K562 (cell line): ENCODE measurements around the gene GLG1. TPM values are rescaled to one million over a fixed set of nuclear protein-coding genes. Genes with fewer than 3 reads are reported as not detected.

Source experiments
- CEBPG ChIP-seq, 3 experiments: fragments of 200-800 bp in 1 of 3; sonication (Bioruptor generic) in 1 of 3; sonication (generic) in 1 of 3; formaldehyde crosslinking in 1 of 3; IDR thresholded peaks in 2 of 3; conservative IDR thresholded peaks in 1 of 3; 2 replicates each; pipeline versions ENCODE4 v1.6.1 to v1.8.0; 2016 to 2022; ENCODE audit warnings: missing compliant biosample characterization in 2 of 3, missing genetic modification characterization in 2 of 3, mild to moderate bottlenecking in 1 of 3, missing genetic modification reagents in 1 of 3
- MGA ChIP-seq: fragments of 450-650 bp; IDR thresholded peaks from 2 replicates; pipeline ENCODE4 v1.6.1; 2016; ENCODE audit warnings: mild to moderate bottlenecking, moderate library complexity
- polyA plus RNA-seq, 8 experiments: library from polyadenylated mRNA; depleted of rRNA in 4 of 8; stranded (reverse) in 5 of 8; unstranded in 3 of 8; fragments of >200 nt; fragmentation: Nextera tagmentation in 2 of 8; fragmentation: Illumina TruSeq in 1 of 8; extraction: Ambion mirVana in 2 of 8; extraction: Trizol in 1 of 8; gene quantifications; 2 replicates each; pipeline versions ENCODE4 v1.2.1 to v1.2.3, GENCODE V29; 2011 to 2014; ENCODE audit warnings: inconsistent platforms in 1 of 8, missing spikeins in 1 of 8
- total RNA-seq, 7 experiments: library from RNA; depleted of rRNA in 6 of 7; stranded (reverse); fragments of >200 nt in 6 of 7; fragmentation: Illumina TruSeq in 2 of 7; extraction: Trizol in 2 of 7; gene quantifications; 2 replicates each; pipeline versions ENCODE4 v1.2.1 to v1.2.3, GENCODE V29; 2011 to 2021; ENCODE audit warnings: low replicate concordance in 1 of 7

GLG1 gene
- total and polyA plus RNA-seq, 9 of the 15 experiments (the other 6 are each of a cell fraction or from before 2014, with no cell fraction given), result 6.2 to 36.0 (median 23.6) TPM

GRCh38 chr16:74465281-74465680 is 141.6 kb downstream of the GLG1 start (continued):
- TF ChIP-seq MGA, result no peak
- no peak for TF ChIP-seq CEBPG (CRISPR knock-in tag; IDR thresholded peaks at IDR 0.05)
- TF ChIP-seq CEBPG (tag; conservative IDR thresholded peaks at IDR 0.05 in 1 of 2, IDR thresholded peaks at IDR 0.05 in 1 of 2), result no peak
- TF ChIP-seq, all 486 proteins: peak for 0
